SK-N-SH treated with all-trans-retinoic acid at 6 μM for 48 hours (cell line): Measurements from ENCODE around the gene MINAR1.
A peak's percentile ranks its signal among the peaks of the same experiment; 100 is the strongest.

Source experiments
- ATAC-seq: fragments of 200-7000 bp; cut with Tn5 transposase; 3 replicates; pipeline ENCODE4 v1.9.1; 2020; ENCODE audit warnings: mild to moderate bottlenecking, moderate library complexity
- CSRNP3 ChIP-seq: fragments of 250-450 bp; sonication (Bioruptor Pico); IDR thresholded peaks from 2 replicates; pipeline ENCODE4 v1.5.1; 2021; ENCODE audit warnings: mild to moderate bottlenecking, moderate library complexity
- ESRRG ChIP-seq: fragments of 250-450 bp; sonication (Bioruptor Pico); IDR thresholded peaks from 2 replicates; pipeline ENCODE4 v1.6.1; 2021; ENCODE audit warnings: mild to moderate bottlenecking
- GLIS3 ChIP-seq: fragments of 250-450 bp; sonication (Bioruptor Pico); IDR thresholded peaks from 2 replicates; pipeline ENCODE4 v1.5.0; 2020; ENCODE audit warnings: mild to moderate bottlenecking, moderate library complexity
- ISL1 ChIP-seq: fragments of 250-450 bp; sonication (Bioruptor Pico); IDR thresholded peaks from 2 replicates; pipeline ENCODE4 v2.1.2; 2022; ENCODE audit warnings: mild to moderate bottlenecking, moderate library complexity
- OSR1 ChIP-seq: fragments of 250-450 bp; sonication (Bioruptor Pico); IDR thresholded peaks from 2 replicates; pipeline ENCODE4 v1.8.0; 2022; ENCODE audit warnings: moderate library complexity, mild to moderate bottlenecking, inconsistent platforms
- PATZ1 ChIP-seq: fragments of 250-450 bp; sonication (Bioruptor Pico); IDR thresholded peaks from 2 replicates; pipeline ENCODE4 v1.8.0; 2020; ENCODE audit warnings: mild to moderate bottlenecking, moderate library complexity, borderline replicate concordance
- POU6F1 ChIP-seq: fragments of 250-450 bp; sonication (Bioruptor Pico); IDR thresholded peaks from 2 replicates; pipeline ENCODE4 v1.8.0; 2021; ENCODE audit warnings: low read depth, mild to moderate bottlenecking, moderate library complexity, borderline replicate concordance
- RARB ChIP-seq: fragments of 250-450 bp; sonication (Bioruptor Pico); IDR thresholded peaks from 2 replicates; pipeline ENCODE4 v1.8.0; 2021; ENCODE audit warnings: mild to moderate bottlenecking, moderate library complexity
- TSHZ2 ChIP-seq: fragments of 250-450 bp; sonication (Bioruptor Pico); IDR thresholded peaks from 2 replicates; pipeline ENCODE4 v1.5.0; 2020; ENCODE audit warnings: mild to moderate bottlenecking, moderate library complexity
- ZC3H10 ChIP-seq: fragments of 250-450 bp; sonication (Bioruptor Pico); IDR thresholded peaks from 2 replicates; pipeline ENCODE4 v1.5.1; 2021; ENCODE audit warnings: mild to moderate bottlenecking, moderate library complexity
- ZFP30 ChIP-seq: fragments of 450-650 bp; formaldehyde crosslinking; IDR thresholded peaks from 2 replicates; pipeline ENCODE4 v1.5.0; 2022; ENCODE audit warnings: mild to moderate bottlenecking, moderate library complexity
- ZNF565 ChIP-seq: fragments of 450-650 bp; formaldehyde crosslinking; conservative IDR thresholded peaks from 2 replicates; pipeline ENCODE4 v1.5.0; 2020; ENCODE audit warnings: low read depth, mild to moderate bottlenecking, moderate library complexity
- ZNF70 ChIP-seq: fragments of 450-650 bp; formaldehyde crosslinking; IDR thresholded peaks from 2 replicates; pipeline ENCODE4 v1.5.0; 2020; ENCODE audit warnings: mild to moderate bottlenecking, moderate library complexity
- ZNF8 ChIP-seq: fragments of 450-650 bp; formaldehyde crosslinking; IDR thresholded peaks from 2 replicates; pipeline ENCODE4 v1.5.0; 2020; ENCODE audit warnings: mild to moderate bottlenecking, moderate library complexity

MINAR1 gene

GRCh38 chr15:79474252-79474651 is 42.1 kb downstream of the MINAR1 start:
- no peak for ATAC-seq
- TF ChIP-seq RARB (CRISPR knock-in tag), result no peak
- no peak for TF ChIP-seq ZNF565 (CRISPR knock-in tag)
- TF ChIP-seq ISL1, result peak; percentile 38
- TF ChIP-seq, all 23 proteins: peak for 1

- no peak for TF ChIP-seq ZC3H10 (CRISPR knock-in tag)
- TF ChIP-seq ZNF565 (CRISPR knock-in tag), result no peak
- TF ChIP-seq POU6F1, result no peak
- no peak for TF ChIP-seq TSHZ2 (CRISPR knock-in tag)
- no peak for TF ChIP-seq ESRRG (CRISPR knock-in tag)
- TF ChIP-seq ISL1, result no peak
- TF ChIP-seq ZFP30 (CRISPR knock-in tag), result no peak
- no peak for TF ChIP-seq ZNF8
- TF ChIP-seq PATZ1 (CRISPR knock-in tag), result no peak
- no peak for TF ChIP-seq OSR1 (CRISPR knock-in tag)
- no peak for TF ChIP-seq RARB (CRISPR knock-in tag)
- TF ChIP-seq GLIS3 (CRISPR knock-in tag), result no peak
- no peak for ATAC-seq
Measured at GRCh38 chr15:79475306-79475705, 43.2 kb downstream of the MINAR1 start.

GRCh38 chr15:79478108-79478507 is 46.0 kb downstream of the MINAR1 start:
- TF ChIP-seq ZC3H10 (CRISPR knock-in tag), result no peak
- TF ChIP-seq ZFP30 (CRISPR knock-in tag), result no peak
- TF ChIP-seq POU6F1, result no peak
- ATAC-seq, result no peak

- ATAC-seq, result no peak
- TF ChIP-seq CSRNP3 (CRISPR knock-in tag) (no peak), GLIS3 (CRISPR knock-in tag) (no peak), ZNF70 (CRISPR knock-in tag) (no peak), ZC3H10 (CRISPR knock-in tag) (no peak), PATZ1 (CRISPR knock-in tag) (no peak)
Measured at GRCh38 chr15:79479616-79480015, 47.5 kb downstream of the MINAR1 start.

- no peak for ATAC-seq
- TF ChIP-seq PATZ1 (CRISPR knock-in tag), result no peak
- TF ChIP-seq ESRRG (CRISPR knock-in tag), result no peak
- TF ChIP-seq ZNF565 (CRISPR knock-in tag), result no peak
- TF ChIP-seq ZFP30 (CRISPR knock-in tag), result no peak
- no peak for TF ChIP-seq POU6F1
Measured at GRCh38 chr15:79481793-79482192, 49.7 kb downstream of the MINAR1 start.
